Measurements from ENCODE around the gene GSTP1. TPM values are rescaled to one million over a fixed set of nuclear protein-coding genes. Genes with fewer than 3 reads are reported as not detected.

GSTP1 gene
- total RNA-seq, 1 donor from 2014 or later, result 355 TPM

DNA sequence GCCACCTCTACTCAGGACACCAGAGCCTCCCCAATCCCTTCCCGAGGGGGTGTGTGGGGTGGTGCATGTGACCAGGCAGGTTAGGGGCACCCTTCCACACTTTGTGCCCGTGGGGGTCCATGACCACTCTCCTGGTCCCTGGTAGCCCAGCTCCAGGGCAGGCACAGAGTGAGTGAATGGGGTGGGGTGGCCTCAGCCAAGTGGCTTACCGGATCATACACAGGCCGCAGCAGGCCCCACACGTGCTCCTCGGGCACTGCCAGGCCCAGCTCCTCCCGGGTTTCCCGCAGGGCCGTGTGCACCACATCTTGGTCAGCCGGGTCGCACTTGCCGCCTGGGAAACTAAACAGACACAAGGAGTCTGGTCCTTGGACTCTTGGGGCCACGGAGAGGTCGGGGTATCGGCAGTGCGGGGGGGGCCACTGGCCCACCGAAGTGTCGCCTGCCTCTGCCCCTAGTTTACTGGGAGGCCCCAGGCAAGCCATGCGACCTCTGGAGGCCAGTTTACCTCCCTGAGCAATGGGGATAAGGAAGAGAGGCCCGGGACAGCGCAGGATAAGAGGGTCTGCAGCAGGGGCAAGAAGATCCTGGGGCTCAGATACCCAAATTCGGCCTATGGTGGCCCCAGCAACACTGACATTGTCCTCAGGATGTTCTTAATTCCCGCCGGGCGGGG, 45.2 kb downstream of the GSTP1 start:
- no peak for DNase-seq (ENCODE audit: low spot score)

DNA sequence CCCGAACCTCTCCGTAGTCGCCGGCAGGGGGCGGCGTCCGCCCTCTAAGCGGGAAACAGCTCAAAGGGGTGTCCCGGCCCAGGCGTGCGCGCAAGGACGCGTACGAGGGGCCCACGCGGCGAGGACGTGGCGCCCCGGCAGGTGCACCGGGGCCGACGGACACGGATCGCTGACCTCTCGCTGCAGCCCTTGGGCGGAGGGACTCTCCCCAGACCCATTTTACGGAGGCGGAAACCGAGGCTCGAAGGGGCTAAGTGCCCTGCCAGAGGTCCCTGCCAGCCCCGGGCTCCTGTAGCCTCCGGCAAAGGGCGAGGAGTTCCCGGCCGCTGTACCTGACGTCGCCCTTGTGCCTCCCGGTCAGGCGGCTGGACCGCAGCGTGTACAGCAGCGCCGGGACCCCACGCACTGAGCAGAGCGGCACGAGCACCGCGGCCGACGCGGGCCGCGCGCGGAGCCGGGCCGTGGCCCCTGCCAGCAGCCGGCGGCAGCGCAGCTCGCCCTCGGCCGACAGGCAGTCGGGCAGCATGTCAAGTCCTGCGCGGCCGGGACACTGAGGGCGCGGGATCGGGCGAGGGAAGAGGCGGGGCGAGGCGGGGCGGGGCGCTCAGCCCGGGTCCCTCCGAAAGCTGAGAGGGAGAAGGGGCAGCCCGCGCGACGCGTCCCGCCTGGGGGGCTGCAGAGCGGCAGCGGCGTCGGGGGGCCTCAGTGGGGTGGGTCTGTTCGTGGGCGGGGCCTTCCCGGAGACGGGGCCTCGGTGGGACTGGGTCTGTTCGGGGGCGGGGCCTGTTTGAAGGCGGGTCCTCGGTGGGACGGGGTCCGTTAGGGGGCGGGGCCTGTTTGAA, 46.0 kb downstream of the GSTP1 start, which contains the start of gene NUDT8:
Gene NUDT8, minus strand, starts transcription at position 552 of the 842 bp plus-strand sequence. Its CDS starts 26 bp downstream, at position 526.
- peak; percentile 97 for DNase-seq (ENCODE audit: low spot score)

DNA sequence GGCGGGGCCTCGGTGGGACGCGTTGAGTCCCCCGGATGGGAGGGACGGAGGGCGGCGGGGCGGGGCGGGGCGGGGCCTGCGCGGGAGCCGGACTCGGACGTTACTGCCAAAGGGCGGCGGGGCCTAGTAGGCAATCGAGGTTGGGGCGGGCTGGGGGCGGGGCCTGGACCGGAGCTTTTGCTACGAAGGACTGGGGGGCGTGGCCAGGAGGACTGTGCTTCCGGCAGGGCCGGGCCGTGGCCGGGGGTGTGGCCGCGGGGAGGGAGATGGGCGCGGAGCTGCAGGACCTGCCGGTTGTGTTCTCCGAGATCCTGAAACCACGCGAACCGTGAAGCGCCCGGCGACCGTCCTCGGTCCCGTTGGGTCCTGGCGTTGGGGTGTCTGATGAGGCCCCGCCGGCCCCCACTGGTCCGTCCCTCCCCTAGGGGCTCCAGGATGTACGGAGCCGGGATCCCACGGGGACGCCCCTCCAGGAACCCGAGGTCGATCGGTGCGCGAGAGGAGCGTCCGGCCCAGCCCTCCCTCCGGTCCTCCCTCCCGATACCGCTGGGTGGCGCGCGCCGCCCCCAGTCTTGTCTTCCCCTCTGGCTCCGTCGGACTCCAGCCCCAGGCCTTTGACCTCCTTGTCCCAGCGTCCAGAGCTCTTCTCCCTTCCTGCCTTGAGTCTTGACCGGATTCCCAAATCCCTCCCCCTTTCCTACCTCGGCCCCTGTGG, 46.8 kb downstream of the GSTP1 start:
- peak; percentile 100 for DNase-seq (ENCODE audit: low spot score)

DNA sequence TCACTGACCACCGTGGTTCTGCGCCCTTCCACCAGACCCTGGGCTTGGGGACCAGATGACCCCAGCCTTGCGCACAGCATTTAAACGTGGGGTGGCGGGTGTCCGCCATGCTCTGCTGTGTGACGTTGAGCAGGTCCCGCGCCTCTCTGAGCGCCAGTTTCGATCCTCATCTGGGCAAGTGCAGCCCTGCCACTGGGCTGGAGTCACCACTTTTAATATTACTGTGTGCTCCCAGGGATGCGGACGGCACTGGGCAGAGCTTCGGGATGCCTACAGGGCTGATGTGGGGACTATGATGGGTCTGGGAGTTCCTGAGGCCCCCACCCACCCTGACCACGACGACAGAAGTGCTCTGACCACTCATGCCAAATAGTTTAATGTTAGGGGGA, 47.3 kb downstream of the GSTP1 start:
- no peak for DNase-seq (ENCODE audit: low spot score)

GRCh38 chr11:67631411-67631810, 47.8 kb downstream of the GSTP1 start:
- no peak for DNase-seq (ENCODE audit: low spot score)

- no peak for DNase-seq (ENCODE audit: low spot score)
Observed at GRCh38 chr11:67631853-67632174, 48.2 kb downstream of the GSTP1 start.

DNA sequence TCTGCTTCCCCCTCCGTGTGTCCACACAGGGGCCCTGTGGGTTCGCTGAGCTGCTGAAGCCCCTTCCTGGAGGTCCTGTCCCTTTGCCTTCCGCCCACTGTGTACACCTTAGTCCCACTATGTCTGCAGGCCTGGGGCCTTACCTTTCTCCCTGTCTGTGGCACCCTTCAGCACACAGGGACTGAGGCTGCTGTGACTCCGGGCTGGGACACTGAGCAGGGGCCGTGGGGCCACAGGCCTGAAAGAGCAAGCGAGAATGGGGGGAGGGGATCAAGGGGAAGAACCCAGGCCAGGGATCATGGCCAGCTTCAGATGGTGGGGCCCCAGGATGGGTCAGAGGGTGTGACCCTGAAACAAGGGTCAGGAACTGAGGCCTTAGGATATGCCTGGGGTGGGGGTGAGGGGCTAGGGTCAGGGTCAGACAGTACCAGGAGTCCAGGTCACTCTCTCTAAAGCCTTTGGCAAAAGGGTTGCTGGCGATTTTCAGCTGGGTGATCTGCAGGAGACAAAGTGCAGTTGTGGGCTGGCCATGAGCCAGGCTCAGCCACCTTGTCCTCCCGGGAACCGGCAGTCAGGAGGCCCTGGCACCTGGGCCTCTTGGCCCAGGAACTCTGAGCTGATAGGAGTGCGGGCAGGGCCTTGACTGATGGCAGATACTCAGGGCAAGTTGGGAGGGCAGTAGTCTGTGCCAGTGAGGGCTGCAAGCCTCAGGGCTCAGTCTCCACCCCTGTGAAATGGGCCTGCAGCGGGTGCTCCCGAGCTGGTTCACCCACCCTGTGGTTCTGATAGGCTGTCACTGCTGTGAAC, 48.8 kb downstream of the GSTP1 start:
- DNase-seq (ENCODE audit: low spot score), result no peak

DNA sequence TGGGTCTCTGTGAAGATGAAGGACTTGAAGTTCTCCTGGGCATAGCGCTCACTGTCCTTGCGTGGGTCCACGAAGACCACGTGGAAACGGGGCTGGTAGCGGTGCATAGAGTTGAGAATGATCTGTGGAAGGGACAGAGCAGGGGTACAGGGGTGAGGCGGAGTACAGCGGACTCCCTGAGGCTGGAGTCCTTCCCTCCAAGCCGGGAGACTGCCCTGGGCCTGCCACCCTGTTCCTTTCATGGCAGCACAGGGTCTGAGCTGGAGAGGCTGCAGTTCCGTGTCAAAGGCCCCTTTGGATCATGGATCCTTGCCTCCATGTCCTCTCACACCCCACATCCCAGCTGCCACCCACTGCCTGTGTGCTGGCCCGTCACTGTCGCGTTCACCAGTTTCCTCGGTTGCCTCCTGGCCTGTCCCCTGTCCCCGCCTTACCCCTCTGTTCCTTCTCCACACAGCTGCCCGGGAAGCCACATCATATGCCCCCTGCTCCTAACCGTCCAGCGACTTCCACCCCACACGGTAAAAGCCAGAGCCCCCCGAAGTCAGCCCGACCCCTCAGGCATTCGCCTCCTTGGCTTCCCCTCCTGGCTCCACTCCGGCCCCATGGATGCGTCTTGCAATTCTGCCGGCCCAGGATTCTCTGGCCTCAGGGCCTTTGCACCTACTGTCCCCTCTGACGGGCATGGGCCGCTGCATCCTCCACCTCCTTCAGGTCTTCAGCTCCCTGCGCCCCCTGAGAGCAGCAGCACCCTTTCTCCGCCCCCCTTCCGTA, 49.6 kb downstream of the GSTP1 start:
- DNase-seq (ENCODE audit: low spot score), result peak; percentile 87

DNA sequence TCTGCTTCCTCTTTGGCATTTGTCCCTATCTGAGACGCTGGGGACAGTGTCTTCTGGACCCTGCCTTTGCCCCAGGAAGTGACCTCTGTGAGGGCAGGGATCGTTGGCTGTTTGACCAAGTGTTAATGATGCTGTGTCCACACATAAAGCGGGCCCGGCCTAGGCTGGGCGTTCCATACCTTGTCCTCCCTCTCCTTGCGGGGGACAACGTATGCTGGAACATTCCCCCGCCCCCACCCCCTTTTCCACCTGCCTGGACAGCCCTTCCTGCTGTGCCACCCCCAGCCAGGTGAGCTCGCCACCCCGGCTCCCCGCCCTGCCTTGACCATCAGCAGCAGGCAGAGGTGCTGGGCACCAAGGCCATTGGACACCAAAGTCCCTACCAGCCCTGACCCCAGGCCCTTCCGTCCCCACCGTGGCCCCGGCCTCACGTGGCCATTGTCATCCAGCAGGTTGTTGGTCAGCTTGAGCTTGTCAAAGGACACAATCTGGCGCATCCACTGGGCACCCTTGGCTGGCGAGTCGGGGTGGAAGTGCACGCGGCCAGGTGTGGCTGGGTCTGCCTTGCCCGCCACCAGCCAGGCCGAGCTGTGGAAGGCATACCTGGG, 50.2 kb downstream of the GSTP1 start:
- peak; percentile 87 for DNase-seq (ENCODE audit: low spot score)

GRCh38 chr11:67634366-67635230, 51.0 kb downstream of the GSTP1 start:
- no peak for DNase-seq (ENCODE audit: low spot score)

- no peak for DNase-seq (ENCODE audit: low spot score)
Observed at GRCh38 chr11:67635231-67635521, 51.6 kb downstream of the GSTP1 start.

Other genes with a start within 250 kb of the GSTP1 start
- 72.9 TPM for gene POLD4, start 230.3 kb upstream of the GSTP1 start, total RNA-seq
- gene CLCF1, start 210.2 kb upstream of the GSTP1 start, total RNA-seq, result 7.7 TPM
- 10.4 TPM for gene RAD9A, start 191.8 kb upstream of the GSTP1 start, total RNA-seq
- gene PPP1CA, start 182.0 kb upstream of the GSTP1 start, total RNA-seq, result 92.4 TPM
- 5.3 TPM for gene TBC1D10C, start 179.7 kb upstream of the GSTP1 start, total RNA-seq
- gene CARNS1, start 168.1 kb upstream of the GSTP1 start, total RNA-seq, result 0.29 TPM
- 32.4 TPM for gene RPS6KB2, start 155.3 kb upstream of the GSTP1 start, total RNA-seq
- 3.3 TPM for gene PTPRCAP, start 146.1 kb upstream of the GSTP1 start, total RNA-seq
- gene CORO1B, start 140.3 kb upstream of the GSTP1 start, total RNA-seq, result 83.1 TPM
- not detected for gene GPR152, start 131.1 kb upstream of the GSTP1 start, total RNA-seq
- 3.8 TPM for gene CABP4, start 128.5 kb upstream of the GSTP1 start, total RNA-seq
- gene TMEM134, start 114.6 kb upstream of the GSTP1 start, total RNA-seq, result 43.2 TPM
- gene AIP, start 100.8 kb upstream of the GSTP1 start, total RNA-seq, result 39.5 TPM
- 29.5 TPM for gene PITPNM1, start 78.4 kb upstream of the GSTP1 start, total RNA-seq
- gene CDK2AP2, start 75.7 kb upstream of the GSTP1 start, total RNA-seq, result 59.6 TPM
- not detected for gene CABP2, start 60.4 kb upstream of the GSTP1 start, total RNA-seq
- 147 TPM for gene NDUFV1, start 23.1 kb downstream of the GSTP1 start, total RNA-seq
- 12.9 TPM for gene NUDT8, start 46.1 kb downstream of the GSTP1 start, total RNA-seq
- gene TBX10, start 56.0 kb downstream of the GSTP1 start, total RNA-seq, result not detected
- gene ACY3, start 66.9 kb downstream of the GSTP1 start, total RNA-seq, result not detected
- not detected for gene ALDH3B2, start 90.8 kb downstream of the GSTP1 start, total RNA-seq